IPS-NIHi7 (cell line): ENCODE data around the gene FOXP1.

Experiments
- DNase-seq: peaks from one replicate; pipeline ENCODE4 v3.0.0; 2012; ENCODE audit warnings: mixed read lengths; ENCODE audit errors: extremely low spot score

Gene FOXP1

DNA sequence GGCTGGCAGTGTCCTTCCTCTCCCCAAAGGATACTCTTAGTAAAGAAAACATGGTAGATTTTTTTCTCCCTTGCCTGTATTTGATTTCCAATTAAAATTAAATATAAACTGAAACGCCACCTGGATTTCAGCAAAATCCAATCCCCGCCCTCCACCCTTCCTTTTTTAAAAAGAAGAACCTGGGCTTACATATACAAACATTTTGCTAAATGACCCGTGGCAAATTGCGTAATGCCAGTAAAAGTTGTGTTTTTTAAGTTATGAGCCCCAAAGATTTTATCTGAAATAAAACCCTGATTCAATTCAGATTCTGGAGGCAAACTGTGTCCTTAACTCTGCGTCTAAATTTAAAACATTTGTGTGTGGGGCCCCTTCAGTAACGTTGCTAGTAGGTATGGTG is 403.0 kb downstream of the FOXP1 start:
- no peak for DNase-seq

GRCh38 chr3:71177375-71177774 is 406.2 kb downstream of the FOXP1 start:
- no peak for DNase-seq

DNA sequence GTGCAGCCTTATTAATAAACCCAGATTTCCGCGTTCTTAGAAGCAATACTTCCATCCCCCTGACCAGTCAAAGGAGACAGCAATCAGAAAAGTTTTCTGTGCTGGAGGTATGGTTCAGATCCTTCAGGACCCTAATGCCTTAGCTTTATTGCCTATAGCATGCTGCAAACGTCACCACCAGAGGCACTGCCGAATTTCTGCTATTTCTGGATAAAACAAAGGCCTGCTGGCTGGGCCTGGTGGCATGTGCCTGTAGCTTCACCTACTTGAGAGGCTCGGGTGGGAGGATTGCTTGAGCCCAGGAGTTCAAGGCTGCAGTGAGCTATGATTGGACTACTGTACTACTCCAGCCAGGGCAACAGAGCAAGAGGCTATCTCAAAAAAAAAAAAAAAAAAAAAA is 407.2 kb downstream of the FOXP1 start:
- DNase-seq: peak; percentile 36

GRCh38 chr3:71175691-71176365 is 407.7 kb downstream of the FOXP1 start:
- DNase-seq: no peak

GRCh38 chr3:71172951-71173350 is 410.6 kb downstream of the FOXP1 start:
- no peak for DNase-seq

GRCh38 chr3:71172189-71172588 is 411.3 kb downstream of the FOXP1 start:
- no peak for DNase-seq

- DNase-seq: no peak
These were observed 412.3 kb downstream of the FOXP1 start for GRCh38 chr3:71171247-71171646.

DNA sequence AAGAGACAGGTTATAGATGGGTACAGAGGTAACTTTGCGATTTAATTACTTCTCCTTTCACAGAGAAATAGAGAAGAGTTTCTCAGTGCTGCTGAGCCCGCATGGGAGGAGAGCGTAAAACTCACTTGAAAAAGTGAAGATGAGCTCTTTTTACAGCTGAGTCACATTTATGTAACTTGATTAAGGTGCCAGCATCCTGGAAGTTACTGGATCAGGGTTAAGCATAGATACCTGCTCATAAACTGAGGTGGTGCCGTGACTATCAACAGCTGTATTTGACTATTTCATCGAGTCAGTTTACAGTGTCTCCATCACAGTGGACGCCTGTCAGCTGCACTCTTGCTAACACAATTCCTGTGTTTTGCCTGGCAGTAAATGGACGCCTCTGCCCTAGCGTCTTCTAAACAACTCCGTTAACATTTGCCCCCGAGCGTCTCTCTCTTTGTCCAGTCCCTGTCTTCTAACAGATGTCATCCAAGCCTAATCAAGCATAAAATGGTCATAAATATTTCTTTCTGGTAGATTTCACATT is 414.6 kb downstream of the FOXP1 start:
- no peak for DNase-seq

GRCh38 chr3:71168121-71168721 is 415.3 kb downstream of the FOXP1 start:
- DNase-seq: no peak

DNA sequence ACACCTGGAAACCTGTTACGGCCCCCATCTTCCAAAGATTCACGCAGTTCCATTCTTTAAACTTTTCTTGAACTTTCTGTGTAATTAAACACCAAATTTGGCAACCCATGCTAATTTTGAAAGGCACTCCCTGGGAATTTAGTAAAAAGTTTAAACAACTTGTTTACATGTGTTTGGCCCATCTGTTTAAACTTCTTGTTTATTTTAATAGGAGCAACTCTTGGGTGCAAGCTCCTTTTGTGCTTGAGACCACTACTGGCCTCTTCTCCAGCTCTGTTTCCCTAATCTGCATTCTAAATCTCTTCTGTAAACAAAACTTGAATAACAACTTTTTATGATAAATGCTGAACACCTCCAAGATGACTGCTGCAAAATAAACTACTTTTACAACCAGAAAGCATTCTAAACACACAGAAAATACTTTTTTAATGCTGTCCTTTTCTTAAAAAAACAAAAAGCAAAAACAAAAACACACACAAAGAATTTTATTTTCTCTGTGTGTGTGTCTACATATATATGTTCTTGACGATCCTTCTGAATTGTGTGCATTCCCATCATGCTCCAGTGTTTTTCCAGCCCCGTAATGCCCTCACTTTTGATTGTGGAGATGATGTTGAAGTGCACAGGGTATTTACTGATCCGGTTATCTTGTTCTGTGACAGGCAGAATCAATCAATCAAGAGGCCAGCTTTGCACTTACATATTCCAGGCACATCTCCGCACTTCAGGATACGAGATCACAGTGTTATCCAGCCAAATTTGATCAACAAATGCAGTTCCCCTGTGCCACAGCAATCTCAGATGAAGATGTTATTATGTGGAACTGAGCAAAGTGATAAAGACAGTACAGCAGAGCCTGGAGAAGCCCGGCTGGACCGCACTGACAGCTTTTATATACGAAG is 416.9 kb downstream of the FOXP1 start:
- DNase-seq: no peak

DNA sequence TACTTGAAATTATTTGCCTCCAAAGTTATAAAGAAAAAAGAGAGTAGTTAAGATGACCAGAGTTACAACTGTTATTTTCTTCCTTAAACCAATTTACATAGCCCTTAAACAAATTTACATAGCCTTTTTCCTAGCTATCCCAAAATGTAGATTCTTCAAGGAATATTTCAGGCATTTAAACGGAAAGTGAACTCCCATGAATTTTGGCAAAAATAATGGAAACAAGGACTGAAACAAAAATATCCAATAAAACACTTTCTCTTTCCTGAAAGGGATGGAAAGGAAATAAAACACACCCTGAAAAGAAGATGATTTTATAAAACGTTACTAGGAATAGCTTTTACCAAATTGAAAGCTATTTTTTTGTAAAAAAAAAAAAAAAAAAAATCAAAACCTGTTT is 418.6 kb downstream of the FOXP1 start:
- no peak for DNase-seq

DNA sequence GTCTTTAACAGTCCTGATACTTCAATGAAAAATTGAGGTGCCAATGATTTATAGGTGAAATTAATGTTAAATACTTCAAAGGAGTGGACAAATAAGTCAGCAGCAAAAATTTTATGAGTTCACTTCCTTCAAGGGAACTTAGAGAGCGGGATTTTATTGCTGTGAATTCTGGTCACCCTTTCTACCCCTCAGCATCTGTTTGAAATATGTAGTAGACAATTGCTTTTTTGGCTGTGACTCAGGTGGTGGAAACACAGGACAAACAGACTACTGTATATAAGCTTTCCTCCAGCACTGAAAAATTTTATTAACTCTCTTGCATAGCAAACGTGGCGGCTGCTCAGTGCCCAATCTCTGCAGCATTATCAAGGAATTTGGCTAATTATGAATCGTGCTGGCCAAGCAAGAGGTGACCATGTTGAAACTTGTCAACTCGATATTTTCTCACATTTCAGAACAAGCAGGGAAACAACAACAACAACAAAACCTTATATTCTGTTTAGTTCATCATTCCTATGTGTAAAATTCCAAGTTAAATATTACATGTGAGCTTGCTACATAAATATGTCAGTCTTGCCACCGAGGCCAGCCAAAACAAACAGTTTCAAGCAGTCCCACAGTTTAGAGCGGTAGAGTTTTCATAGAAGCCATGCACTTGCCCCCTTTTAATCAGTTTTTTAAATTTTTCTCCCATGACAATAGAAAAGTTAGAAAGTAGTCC is 420.2 kb downstream of the FOXP1 start:
- DNase-seq: no peak

DNA sequence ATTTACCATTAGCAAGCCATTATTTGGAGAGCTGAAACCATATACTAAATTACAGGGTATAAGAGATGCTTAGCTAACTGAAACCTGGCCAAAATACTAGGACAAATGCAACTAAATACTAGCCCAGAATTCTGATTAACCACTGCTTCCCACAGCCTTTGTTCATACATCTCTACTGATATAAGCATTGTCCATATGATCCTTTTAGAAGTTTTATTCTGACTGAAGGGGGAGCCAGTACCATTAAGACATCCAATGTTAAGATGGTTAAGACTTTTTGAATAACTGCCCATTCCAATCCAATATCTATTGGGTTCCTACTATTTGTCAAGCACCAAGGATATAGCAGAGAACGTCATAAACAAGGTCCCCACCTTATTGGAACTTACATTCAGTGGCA is 421.3 kb downstream of the FOXP1 start:
- no peak for DNase-seq

- no peak for DNase-seq
These were observed 422.6 kb downstream of the FOXP1 start for GRCh38 chr3:71160785-71161546.

GRCh38 chr3:71156062-71156665 is 427.4 kb downstream of the FOXP1 start:
- DNase-seq: peak; percentile 34

GRCh38 chr3:71154846-71155245 is 428.7 kb downstream of the FOXP1 start:
- DNase-seq: no peak

DNA sequence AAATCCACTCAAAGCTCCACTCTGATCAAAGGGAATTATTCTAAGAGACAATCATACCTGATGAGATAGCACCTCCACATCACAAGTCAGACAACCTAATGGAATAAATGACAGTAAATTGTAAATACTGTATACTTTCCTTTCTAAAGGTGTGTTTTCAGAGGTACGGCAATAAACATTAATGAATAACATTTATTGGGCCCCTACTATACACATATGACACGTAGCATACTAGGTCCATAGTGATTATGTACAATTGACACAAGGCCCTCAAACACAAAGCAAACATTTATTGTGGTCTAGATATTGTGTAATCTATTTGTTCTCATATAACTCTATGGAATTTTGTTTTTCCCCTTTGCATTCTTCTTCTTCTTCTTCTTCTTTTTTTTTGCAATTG is 429.8 kb downstream of the FOXP1 start:
- DNase-seq: no peak

DNA sequence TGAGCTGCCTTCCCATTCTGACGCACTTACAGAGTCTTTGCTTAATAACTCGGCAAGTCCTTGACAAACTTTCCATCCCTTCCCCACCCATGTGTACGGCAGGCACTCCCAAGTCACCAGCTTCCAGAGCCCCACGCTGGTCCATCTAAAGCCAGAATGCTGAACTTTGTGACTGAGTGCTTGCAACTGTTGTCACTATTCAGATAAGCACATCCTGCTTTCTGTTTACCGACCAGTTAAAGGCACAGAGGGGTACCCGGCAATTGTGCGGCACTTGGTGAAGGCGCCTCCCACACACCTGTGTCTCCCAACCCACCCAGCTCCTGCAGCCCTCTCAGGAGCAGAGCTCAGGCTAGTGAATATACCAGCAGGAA is 430.6 kb downstream of the FOXP1 start:
- peak; percentile 66 for DNase-seq

DNA sequence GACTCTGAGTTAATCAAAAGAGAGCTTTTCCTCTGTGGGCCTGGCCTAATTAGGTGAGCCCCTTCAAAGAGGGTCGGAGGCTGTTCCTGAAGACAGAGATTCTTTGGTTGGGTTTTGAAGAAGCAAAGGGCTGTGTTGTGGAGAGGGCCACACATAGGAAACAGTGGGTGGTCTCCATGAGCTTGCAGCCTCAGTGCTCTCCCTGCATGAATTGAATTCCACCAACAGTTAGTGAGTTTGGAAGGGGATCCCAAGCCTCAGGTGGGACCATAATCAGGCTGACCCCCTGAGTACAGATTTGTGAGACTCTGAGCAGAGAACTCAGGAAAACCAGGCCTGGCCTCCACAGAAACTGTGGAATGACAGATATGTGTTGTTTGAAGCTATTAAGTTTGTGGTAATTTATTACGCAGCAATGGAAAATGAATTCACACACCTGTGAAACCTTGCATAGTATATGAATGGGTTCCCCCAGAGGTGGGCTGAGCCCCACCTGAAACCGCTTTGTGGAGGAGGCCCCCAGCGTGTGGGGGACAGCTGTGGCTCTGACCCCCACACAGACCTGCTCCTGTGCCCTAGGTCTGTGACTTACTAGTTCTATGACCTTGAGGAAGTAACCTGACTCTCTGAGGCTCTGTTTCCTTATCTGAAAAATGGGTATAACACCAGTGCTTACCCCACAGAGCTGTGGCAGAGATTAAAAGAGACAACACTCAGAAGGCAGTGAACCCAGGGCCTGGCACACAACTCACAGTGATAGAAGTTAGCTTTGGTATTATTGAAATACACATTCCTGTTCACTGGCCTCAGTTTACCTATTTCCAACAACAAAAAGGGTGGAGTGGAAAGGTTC is 431.3 kb downstream of the FOXP1 start:
- DNase-seq: no peak
